Endothelial cell of hepatic sinusoid (primary cell): Measurements from ENCODE around the gene CMYA5.
"Not testable (repeated sequence)": the region's sequence is repeated elsewhere in the genome, so short reads cannot be mapped to it uniquely, and the experiment has no call there.

Source experiments
- in situ Hi-C: cut with HindIII; loops from 2 replicates; pipeline ENCODE4 v1.10.0; 2017; ENCODE audit warnings: low sequenced_read_pairs

The CMYA5 gene

DNA sequence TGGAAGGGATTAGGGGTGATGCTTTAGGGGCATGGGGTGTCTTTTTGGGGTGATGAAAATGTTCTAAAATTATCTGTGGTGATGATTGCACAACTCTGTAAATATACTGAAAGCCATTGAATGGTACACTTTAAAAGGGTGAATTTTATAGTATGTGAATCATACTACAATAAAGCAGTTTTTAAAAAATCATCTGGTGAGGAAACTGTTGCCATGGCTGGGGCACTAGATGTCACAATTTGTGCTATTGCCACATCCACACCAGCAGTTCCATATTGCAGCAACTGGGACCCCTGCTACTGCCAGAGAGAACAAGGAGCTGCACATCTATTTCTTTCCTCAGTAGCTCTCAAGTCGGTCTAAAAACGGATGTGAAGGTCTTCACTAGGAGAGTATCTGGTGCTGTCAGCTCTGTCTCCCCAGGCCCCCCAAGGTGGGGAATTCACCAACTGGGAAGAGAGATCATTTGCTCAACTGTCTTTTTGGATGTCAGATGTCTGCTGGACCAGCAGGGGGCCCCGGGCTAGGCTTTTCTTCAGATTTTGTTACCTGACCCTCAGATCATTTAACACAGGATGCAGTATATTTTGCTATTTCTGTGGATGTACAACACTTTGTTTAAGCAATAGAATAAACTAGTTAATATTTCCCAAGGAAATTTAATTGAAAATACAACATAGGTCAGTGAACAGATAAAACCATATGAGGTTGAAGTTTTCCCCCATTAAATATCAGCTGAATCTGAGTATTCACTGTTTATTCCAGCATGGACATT, 13.2 kb downstream of the CMYA5 start:
- in situ Hi-C loops, result no loop called here

DNA sequence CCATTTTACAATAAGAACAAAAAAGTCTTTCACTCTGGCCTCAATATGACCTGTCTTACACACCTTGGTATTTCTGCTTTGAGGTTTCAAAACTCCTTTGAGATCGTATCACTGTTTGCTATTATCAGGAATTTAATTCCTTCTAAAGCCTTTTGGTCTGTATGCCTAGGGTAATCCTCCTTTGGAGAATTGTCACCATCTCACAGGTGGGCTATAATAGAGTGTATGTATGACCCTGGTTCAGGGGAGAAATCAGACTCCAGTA, 13.7 kb downstream of the CMYA5 start:
- in situ Hi-C loops, result no loop called here

DNA sequence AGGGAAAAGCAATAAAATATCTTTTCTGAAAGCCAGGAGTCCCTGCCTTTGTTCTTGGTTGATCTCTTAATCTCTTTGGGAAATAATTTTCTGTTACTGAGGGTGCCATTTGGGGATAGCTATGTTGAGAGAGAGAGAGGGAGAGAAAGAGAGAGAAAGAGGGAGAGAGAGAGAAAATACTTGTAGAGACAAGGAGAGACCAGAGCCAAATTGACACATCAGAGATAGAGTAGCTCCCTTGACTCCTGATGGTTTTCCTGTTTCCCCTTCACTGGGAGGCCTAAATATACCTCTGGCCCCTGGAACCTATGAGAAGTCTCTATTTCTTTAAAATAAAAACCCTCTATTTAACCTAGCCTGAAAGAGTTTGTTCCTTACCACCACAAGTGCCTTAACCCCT, 14.9 kb downstream of the CMYA5 start:
- in situ Hi-C loops, result no loop called here

DNA sequence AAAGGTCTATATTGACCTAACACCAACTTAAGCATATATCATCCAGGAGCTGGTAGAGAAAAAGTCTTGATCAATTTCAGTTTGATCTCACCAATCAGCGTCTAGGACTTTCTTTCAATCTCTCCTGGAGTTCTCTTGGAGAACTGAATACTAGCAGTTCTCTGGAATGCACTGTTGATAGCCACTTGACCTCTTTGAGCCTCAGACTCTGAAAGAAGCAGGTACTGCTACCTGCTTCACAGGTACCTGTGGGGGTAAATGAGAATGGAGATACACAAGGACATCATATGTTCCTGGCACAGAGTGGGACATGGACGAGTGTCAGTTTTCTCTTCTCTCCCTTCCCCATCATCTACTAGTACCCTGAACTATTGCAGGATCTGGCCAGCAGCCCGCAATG, 16.0 kb downstream of the CMYA5 start:
- in situ Hi-C loops, result no loop called here

DNA sequence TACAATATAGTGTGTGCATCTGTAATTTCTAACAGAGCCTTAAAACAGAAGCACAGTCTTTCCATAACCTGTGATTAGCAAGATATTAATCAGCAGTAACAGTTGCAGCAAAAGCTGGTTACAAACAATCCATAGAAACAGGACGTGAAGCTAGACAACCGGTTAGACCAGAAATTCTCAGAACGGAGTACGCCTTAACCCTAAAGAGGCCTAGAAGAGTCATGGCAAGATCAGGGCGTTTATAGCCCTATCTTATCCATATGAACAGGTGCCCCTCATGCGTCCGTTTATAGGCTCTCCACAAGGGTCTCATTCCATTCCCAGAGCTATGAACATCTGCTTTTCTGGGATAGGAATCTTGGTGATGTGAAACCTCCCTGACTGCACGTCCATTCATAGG, 16.7 kb downstream of the CMYA5 start:
- in situ Hi-C loops, result not testable (repeated sequence)

DNA sequence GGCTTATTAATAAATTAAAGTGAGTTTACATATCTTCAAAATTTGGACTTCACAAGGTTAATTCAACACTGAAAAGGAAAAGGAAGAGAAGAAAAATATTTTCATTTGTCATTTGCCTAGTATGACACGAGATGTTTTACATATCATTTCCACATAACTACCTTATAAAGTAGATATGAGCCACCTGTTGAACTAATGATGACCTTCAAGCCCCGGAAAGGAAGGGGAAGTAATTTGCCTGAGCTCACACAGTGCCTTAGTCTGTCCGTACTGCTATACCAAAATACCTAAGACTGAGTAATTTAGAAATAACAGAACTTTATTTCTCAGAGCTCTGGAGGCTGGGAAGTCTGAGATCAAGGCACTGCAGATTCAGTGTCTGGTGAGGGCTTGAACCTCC, 17.9 kb downstream of the CMYA5 start:
- in situ Hi-C loops, result no loop called here

DNA sequence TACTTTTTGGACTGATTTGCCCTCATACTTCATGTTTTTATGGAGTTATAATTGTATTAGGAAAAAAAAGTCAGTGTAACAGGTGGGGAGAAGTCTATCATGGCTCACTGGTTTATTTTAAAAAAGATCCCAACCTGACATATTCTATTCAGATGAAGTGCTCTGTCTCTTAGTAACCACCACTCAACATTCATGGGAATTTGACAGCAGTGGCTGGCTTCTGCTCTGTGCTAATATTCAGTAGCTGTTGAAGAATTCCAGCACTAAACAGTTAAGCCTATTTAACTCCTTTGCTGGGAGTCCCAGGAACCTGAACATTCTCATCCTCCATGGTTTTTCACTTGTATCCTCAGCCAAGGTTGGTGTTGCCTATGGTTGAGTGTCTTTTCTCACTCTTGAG, 23.1 kb downstream of the CMYA5 start:
- in situ Hi-C loops, result no loop called here

DNA sequence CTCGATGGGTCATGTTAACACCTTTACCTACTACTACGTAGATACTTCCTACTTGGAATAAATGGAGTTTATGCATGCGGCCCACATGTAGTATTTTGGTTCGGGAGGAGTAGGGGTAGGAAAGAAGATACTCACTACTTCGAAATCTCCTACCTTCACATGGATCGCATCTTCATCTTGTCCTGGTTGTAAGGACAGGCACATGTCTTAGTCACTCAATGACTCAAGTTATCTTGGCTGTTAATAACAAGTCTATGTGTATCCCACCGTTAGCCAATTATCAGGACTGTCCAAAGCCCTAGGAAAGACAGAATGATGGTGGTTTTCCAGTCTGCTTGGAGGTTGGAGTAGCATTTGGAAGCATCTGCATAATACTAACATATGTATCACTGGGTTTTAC, 24.1 kb downstream of the CMYA5 start:
- in situ Hi-C loops, result no loop called here

DNA sequence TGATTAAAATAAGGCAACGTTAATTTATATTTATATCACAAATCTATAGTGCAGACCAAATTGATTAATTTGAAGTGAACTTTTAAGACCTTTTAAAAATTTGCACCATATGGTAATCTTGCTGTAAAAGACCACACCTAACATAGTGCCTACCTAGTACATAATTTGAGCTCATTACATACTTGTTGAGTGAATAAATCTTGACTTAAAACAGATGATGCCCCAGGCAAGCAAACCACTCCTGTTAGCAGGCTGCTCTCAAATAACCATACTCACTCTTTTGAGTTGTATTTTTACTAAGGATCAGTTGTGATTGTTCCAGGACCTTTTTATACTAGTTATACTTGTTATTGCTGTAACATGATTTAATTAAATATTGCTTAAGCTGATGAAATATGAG, 27.2 kb downstream of the CMYA5 start:
- in situ Hi-C loops, result no loop called here

DNA sequence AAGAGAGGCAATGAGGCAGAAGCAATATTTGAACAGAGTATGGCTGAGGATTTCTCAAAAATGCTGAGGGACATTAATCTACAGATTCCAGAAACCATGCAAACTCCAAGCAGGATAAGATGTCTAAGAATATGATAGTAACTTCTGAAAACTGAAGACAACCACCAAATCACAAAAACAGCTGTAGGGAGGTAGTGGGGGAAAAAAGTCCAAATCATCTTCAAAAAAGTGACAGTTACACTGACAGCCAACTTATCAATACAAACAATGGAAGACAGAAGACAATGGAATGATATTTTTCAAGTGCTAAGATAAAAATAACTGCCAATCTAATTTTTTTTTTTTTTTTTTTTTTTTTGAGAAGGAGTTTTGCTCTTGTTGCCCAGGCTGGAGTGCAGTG, 30.5 kb downstream of the CMYA5 start:
- in situ Hi-C loops, result no loop called here

DNA sequence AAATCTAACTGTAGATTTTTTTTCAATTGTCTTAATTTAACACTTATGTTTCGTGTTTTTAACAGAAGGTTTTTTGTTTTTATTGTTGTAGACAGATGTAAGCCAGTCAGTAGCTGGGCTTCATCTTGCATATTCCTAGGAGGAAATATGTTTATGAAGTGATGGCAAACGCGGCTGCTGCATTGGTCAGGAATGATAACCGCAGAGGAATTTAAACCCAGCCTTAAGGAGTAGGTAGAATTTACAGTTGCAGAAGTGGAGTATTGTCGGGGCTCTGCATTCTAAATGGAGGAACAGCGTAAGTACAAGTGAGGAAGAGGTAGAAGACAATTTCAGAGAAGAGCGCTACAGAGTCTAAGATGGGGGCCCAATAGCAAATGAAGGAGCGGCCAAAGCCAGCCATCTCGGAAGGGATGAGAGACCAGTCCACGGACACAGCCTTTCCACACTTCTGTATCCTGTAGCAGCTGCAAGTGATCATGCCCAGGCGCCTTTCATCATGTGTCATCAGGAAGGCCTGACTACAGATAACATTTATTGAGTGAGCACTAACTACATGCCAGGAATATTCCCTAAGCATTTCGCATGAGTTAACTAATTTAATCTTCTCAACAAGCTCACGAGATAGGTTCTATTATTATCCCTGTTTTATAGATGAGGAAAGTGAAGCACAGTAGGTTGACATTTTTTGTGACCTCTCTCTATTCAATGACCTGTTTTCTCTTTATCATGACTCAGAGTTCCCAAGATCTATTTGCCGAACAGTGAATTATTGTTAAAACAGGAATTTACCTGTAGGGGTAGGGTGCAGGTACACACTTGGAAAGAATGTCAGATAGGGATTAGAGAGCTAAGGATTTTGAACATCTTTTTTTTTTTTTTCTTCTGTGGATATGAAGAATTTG, 38.1 kb downstream of the CMYA5 start:
- in situ Hi-C loops, result loop anchor here (25.0 kb wide), 1 partner anchor 110 kb away; no protein-coding TSS in a partner anchor

DNA sequence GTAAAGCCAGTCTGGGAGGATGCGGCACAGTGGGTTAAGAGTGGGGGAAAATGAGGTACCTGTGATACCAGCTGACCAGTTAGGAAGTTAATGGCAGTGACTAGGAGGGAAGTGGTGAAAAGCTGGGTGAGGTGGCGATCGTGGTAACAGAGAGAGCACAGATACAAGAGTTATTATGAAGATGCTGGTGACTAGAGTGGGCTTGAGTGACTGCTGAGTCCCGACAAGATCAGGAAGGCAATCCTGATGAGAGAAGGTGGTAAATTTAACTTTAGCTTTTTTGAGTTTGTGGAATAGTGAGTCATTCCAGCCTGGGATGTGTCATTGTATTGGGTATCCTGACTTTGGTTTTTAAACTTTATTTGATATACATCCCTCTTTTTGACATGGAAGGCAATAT, 38.8 kb downstream of the CMYA5 start:
- in situ Hi-C loops, result loop anchor here (25.0 kb wide), 1 partner anchor 109 kb away; no protein-coding TSS in a partner anchor

DNA sequence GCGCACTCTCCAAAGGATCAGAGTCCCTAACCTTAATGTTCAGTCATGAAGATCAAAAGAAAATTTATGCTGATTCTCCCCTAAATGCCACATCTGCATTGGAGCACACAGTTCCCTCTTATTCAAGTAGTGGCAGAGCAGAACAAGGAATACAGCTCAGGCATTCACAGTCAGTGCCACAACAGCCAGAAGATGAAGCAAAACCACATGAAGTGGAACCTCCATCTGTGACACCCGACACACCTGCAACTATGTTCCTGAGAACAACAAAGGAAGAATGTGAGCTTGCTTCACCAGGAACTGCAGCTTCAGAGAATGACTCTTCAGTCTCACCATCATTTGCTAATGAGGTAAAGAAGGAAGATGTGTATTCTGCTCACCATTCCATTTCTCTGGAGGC, 40.0 kb downstream of the CMYA5 start:
- in situ Hi-C loops, result loop anchor here (25.0 kb wide), 1 partner anchor 108 kb away; no protein-coding TSS in a partner anchor

DNA sequence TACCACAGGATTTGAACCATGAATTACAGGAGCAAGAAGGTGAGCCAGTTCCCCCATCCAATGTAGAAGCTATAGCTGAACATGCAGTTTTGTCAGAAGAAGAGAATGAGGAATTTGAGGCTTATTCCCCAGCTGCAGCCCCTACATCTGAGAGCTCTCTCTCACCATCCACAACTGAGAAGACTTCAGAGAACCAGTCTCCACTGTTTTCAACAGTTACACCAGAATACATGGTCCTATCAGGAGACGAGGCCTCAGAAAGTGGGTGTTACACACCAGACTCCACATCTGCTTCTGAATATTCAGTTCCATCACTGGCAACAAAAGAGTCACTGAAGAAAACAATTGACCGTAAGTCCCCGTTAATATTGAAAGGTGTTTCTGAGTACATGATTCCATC, 40.9 kb downstream of the CMYA5 start:
- in situ Hi-C loops, result loop anchor here (25.0 kb wide), 1 partner anchor 107 kb away; no protein-coding TSS in a partner anchor

DNA sequence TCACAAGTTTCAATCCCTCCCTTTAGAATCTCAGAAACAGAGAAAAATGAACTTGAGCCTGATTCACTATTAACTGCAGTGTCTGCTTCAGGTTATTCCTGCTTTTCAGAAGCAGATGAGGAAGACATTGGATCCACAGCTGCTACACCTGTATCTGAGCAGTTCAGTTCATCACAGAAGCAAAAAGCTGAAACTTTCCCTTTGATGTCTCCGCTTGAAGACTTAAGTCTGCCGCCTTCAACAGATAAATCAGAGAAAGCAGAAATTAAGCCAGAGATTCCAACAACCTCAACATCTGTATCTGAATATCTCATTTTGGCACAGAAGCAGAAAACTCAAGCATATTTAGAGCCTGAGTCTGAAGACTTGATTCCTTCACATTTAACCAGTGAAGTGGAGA, 42.1 kb downstream of the CMYA5 start:
- in situ Hi-C loops, result loop anchor here (25.0 kb wide), 1 partner anchor 106 kb away; no protein-coding TSS in a partner anchor

DNA sequence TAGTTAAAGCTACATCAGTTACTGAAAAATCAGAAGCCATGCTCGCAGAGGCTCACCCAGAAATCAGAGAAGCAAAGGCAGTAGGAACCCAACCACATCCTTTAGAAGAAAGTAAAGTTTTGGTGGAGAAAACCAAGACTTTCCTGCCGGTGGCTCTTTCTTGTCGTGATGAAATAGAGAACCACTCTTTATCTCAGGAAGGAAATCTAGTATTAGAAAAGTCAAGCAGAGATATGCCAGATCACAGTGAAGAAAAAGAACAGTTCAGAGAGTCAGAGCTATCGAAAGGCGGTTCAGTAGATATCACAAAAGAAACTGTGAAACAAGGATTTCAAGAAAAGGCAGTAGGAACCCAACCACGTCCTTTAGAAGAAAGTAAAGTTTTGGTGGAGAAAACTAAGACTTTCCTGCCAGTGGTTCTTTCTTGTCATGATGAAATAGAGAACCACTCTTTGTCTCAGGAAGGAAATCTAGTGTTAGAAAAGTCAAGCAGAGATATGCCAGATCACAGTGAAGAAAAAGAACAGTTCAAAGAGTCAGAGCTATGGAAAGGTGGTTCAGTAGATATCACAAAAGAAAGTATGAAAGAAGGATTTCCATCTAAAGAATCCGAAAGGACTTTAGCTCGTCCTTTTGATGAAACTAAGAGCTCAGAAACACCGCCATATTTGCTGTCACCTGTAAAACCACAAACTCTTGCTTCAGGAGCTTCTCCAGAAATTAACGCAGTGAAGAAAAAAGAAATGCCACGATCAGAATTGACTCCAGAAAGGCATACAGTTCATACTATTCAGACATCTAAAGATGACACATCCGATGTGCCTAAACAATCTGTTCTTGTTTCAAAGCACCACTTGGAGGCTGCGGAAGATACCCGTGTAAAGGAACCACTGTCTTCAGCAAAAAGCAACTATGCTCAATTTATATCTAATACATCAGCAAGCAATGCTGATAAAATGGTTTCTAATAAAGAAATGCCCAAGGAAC, 47.2 kb downstream of the CMYA5 start:
- in situ Hi-C loops, result loop anchor here (25.0 kb wide), 1 partner anchor 100 kb away; no protein-coding TSS in a partner anchor

DNA sequence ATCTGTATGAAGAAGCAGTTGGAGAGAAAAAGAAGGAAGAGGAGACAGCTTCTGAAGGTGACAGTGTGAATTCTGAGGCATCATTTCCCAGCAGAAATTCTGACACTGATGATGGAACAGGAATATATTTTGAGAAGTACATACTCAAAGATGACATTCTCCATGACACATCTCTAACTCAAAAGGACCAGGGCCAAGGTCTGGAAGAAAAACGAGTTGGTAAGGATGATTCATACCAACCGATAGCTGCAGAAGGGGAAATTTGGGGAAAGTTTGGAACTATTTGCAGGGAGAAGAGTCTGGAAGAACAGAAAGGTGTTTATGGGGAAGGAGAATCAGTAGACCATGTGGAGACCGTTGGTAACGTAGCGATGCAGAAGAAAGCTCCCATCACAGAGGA, 48.7 kb downstream of the CMYA5 start:
- in situ Hi-C loops, result loop anchor here (25.0 kb wide), 1 partner anchor 99 kb away; no protein-coding TSS in a partner anchor

DNA sequence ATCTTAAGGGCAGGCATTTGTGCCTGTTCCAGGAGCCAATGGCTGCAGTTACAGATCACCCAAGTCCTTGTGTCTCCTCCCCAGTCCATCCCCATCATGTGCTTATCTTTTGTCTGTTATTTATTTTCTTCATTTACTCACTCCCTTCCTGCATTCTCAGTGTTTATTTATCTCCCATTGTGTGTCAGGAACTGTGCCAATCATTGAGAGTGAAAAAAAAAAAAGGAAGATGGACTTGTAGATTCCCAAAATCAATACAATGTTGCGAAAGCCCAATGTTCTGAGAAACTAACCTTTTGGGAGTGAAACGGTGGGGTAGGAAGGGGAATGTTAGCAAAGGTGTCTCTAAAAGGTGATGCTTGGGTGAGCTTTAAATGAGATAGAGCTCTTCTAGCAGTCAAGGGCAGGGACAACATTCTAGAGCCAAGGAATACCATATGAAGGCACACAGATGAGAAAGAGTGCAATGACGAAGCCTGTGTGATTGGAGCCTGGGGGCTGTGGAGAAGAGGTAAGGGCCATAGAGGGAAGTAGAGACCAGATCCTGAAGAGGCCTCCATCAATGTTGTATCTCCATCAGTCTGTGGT, 53.0 kb downstream of the CMYA5 start:
- in situ Hi-C loops, result loop anchor here (25.0 kb wide), 1 partner anchor 95 kb away; no protein-coding TSS in a partner anchor

DNA sequence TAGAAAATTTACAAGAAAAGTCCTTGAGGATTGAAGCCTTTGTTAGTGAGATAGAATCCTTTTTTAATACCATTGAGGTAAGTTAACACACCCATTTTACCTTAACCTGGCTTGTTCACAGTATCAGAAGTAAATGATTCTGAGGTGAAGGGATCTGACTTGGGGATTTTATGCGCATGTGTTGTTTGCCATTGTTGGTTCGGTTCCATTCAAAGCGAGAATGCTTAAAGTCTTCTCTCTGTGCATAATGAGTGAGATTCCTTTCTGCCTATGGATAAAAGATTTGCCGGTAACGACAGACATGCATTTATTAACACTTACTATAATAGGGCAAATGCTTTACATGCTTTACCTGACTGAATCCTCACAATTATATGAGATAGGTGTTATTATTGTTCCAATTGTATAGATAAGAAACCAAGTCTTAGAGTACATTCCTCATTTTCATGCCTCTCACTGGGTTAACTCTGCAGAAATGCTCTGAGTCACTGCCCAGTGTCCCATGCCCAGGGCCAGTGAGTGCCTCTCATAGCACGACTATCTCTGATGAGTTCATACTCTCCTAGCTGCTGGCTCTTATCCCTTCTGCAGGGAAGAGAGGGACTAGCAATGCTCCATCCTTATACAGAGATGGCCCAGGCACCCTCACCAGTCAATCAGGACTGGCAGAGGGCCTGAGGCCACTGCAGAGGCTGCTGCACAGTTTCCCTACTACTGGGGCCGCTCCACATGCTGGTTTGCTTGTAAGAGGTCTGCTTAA, 54.4 kb downstream of the CMYA5 start:
- in situ Hi-C loops, result loop anchor here (25.0 kb wide), 1 partner anchor 93 kb away; no protein-coding TSS in a partner anchor
